Astrocyte of the hippocampus (primary cell): ENCODE data around the gene RPLP1.

Experiments
- DNase-seq: peaks from one replicate; pipeline ENCODE4 v3.0.0; 2011; ENCODE audit warnings: low read depth, low spot score

Gene RPLP1

DNA sequence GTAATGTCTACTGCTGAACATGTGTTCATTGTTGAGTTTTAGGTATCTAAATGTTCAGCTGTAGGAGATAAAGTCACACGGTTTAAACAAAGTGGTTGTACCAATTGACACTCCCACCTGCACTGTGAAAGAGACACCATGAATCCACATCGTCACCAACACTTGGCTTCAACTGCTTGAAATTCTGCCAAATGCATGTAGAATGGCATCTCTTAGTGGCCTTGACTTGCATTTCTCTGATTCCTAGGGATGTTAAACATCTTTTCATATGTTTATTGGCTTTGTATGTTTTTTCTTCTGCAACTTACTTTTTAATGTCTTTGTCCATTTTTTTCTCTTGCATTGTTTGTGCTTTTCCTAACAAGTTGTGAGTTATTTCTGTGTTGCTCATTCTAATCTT is 43.4 kb downstream of the RPLP1 start:
- DNase-seq, result no peak

DNA sequence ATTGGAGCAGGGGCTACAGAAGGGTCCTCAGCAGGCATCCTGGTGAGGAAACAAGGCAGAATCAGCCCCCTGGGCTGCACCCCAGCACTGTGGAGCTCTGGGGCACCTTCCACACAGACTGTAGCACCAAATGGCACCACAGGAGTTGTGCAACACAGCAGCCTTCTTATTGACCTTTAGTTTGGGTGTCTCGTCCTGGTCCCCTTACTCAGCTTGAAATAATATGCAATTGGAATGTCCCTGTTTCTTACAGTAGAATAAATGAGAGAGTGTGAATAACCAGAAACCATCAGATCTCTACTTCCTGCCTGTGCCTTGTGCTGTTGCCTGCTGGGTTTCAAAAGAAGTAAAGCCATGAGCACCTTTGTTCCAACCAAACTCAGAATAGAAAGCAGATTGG is 44.5 kb downstream of the RPLP1 start:
- no peak for DNase-seq

- DNase-seq, result no peak
Observed at GRCh38 chr15:69497667-69498066, 45.0 kb downstream of the RPLP1 start.

DNA sequence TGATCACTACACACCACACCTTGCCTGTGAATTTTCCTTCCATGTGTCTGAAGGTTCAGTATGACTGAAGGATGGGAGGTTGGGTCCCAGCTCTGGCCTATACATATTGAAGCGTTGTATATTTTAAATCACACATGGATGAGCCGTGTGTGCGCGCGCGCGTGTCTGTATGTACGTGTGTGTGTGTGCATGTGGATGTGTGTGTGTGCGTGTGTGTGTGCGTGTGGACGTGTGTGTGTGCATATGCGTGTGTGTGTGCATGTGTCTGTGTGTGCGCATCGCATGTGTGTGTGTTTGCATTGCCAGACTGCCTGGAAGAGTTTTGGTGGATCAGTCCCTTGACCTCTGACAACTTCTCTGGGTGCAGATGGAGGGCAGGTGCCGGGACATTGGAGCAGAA is 45.7 kb downstream of the RPLP1 start:
- no peak for DNase-seq

- DNase-seq, result no peak
Observed at GRCh38 chr15:69498987-69499386, 46.4 kb downstream of the RPLP1 start.

- DNase-seq, result peak; percentile 36
Observed at GRCh38 chr15:69499521-69500211, 47.0 kb downstream of the RPLP1 start.

GRCh38 chr15:69500339-69500738 is 47.7 kb downstream of the RPLP1 start:
- DNase-seq, result no peak

GRCh38 chr15:69501456-69501855 is 48.8 kb downstream of the RPLP1 start:
- DNase-seq, result no peak

DNA sequence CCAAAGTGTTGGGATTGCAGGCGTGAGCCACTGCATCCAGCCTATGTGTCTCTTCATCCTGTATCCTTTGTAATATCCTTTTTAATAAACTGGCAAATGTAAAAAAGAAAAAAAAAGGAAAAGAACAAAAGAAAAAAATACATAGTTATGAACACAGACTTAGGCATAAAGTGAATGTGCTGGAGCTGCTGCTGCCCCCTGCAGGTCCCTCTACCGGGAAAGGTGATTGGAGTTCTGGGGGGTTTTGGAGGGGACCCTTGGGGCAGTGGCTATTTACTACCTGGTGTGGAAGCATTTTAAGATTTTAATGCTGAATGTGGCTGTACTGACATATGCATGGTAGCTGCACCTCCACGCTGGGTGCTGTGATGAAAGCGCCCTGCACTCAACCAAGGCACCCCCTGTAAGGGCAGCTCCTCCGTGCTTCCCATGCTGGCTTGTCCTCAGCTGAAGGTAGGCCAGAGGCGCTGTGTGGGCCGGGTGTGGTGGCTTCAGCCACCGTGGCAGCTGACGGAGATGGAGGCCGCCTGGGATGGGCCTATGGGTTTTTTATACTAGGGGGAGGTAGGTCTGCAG is 49.9 kb downstream of the RPLP1 start:
- DNase-seq, result no peak

DNA sequence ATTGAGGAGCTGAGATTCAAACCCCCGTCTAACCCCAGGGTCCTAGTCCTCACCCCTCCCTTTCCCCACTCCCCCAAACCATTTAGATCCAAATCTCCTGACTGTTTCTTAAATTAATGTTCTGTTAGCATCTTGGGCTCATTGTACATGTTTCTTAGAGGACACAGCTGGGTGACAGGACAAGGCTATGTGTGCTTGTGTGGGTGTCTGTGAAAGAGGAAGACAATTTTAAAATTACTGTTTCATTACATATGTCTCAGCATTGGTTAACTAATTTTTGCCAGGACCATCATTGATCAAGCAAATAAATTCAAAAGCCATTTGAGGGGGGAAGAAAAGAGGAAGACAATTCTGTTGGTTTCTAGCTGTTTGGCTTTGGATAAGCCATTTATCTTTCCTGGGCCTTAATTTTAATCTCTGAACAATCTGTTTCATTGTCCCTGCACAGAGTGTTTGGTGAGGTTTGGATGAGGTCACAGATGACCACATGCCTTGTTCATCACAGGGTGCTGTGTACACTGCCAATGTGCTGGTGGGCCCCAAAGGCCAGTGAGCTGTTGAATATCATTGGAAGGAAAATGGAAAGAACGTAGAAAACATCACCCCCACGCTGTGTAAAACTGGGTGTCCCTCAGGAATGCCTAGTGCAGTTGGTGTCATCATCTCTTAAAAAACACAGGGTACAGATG is 51.9 kb downstream of the RPLP1 start:
- DNase-seq, result peak; percentile 34
